Rectal smooth muscle tissue (tissue), 1 donor: ENCODE results near the gene PDCD5.
"Not testable (repeated sequence)": the region's sequence is repeated elsewhere in the genome, so short reads cannot be mapped to it uniquely, and the experiment has no call there.

ENCODE experiments used
- H3K27ac ChIP-seq: one replicate; pipeline ENCODE4 v1.7.0; 2013; ENCODE audit warnings: low read depth, low read length, inconsistent platforms
- H3K27me3 ChIP-seq: one replicate; pipeline ENCODE4 v1.7.0; 2013; ENCODE audit warnings: low read length; ENCODE audit not compliant: control insufficient read depth, insufficient read depth
- H3K36me3 ChIP-seq: one replicate; pipeline ENCODE4 v1.7.0; 2013; ENCODE audit warnings: low read length; ENCODE audit not compliant: control insufficient read depth, insufficient read depth
- H3K4me1 ChIP-seq: one replicate; pipeline ENCODE4 v1.7.0; 2013; ENCODE audit warnings: low read length; ENCODE audit not compliant: control insufficient read depth, insufficient read depth
- H3K4me3 ChIP-seq: one replicate; pipeline ENCODE4 v1.7.0; 2013; ENCODE audit warnings: low read length
- H3K9ac ChIP-seq: one replicate; pipeline ENCODE4 v1.7.0; 2013; ENCODE audit warnings: low read length

Gene PDCD5

DNA sequence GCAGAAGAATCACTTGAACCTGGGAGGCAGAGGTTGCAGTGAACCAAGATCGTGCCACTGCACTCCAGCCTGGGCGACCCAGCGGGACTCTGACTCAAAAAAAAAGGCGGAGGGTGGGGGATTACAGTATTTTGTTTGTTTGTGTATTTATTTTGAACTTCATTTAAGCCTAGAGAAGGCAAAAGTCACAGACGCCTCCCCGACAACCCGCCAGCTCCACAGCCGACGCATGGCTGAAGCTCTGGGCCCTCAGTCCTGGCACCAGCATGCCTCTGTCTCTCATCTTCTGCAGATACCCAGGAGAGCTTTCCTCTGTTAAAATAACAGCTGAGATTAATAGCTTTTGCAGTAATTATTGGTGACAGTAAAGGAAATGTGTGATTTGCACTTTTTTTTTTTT lies 17.2 kb upstream of the PDCD5 start:
- Histone ChIP-seq H3K9ac (no peak overlapping the region), H3K4me3 (no peak overlapping the region), H3K27me3 (no peaks in the 10 kb centered on the region), H3K27ac (no peak overlapping the region), H3K4me1 (no peaks in the 10 kb centered on the region), H3K36me3 (no peaks in the 10 kb centered on the region)

DNA sequence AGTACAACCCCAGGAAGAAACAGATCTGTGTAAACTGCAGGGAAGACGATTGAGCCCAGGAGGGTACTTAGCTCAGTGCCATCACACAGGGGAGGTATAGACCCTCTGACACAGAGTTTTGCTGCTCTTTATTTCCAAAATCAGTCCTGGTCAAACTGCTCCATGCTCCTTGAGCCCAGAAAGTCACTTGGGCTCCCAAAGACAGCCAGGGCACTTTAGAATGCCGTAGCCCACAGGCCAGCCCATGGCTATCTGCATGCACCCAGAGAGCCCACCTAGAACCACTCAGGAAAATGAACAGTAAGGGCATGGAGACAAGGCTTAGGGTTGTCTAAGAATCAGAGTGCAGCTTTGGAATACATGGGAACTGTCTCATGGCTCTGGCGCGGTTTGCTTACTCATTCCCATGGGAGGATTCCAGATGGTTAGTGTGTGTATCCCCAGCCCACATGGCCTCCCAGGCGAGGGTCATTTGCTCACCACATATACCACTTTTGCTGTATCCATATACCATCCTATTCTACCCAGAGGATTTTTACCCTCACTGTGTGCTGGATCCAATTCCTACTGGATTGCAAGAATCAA lies 14.7 kb upstream of the PDCD5 start:
- Histone ChIP-seq H3K9ac (no peak overlapping the region), H3K36me3 (no peaks in the 10 kb centered on the region), H3K27me3 (no peaks in the 10 kb centered on the region), H3K4me3 (no peak overlapping the region), H3K27ac (no peak overlapping the region), H3K4me1 (no peaks in the 10 kb centered on the region)

DNA sequence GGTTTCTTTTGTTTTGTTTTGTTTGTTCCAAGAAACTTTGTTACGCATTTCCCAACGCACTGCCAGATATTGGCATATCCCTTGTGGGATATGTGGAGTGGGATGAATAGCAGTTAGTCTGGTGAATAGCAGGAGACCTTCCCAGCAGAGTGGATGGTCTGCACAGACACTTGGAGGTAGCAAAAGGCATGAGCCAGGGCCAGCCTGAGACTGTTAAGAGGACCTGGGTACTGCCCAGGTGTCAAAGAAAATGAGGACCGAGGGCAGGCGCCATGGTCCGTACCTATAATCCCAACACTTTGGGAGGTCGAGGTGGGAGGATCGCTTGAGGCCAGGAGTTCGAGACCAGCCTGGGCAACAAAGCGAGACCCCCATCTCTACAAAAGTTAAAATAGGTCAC lies 13.5 kb upstream of the PDCD5 start:
- no peak overlapping the region for H3K4me3 ChIP-seq

DNA sequence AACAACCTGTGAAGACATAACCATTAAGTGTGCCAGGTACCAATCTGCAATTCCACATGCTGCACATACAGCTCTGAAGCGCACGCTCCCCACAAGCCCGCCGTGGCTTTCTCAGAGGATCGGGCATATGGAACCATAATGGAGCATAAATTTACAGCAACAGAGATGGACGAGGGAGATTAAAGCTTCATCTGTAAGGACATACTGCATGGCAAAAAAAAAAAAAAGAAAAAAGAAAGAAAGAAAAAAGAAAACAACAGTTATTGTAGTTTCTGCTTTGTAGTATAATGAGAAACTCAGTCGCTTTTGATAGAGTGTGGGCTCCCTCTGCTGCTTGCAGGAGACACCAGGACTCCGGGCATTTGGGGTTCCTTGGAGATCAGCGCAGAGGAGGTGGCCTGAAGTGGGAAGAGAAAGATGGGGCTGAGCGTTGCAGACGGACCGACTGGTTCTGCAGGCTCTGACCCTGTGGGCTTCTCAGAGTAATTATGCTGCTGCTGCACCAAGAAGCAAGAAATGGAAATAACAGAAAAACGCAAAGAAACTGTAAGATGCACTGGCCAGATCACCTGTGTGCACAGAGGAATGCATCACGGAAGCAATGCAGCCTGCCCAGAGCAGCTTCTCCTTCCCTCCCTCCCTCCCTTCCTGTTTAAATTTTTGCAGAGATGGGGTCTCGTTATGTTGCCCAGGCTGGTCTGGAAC lies 10.8 kb upstream of the PDCD5 start:
- Histone ChIP-seq H3K4me3 (no peak overlapping the region), H3K36me3 (no peaks in the 10 kb centered on the region), H3K4me1 (no peaks in the 10 kb centered on the region), H3K27ac (no peak overlapping the region), H3K9ac (no peak overlapping the region), H3K27me3 (no peaks in the 10 kb centered on the region)

More for the DNA sequence above, 13.5 kb upstream of the PDCD5 start:
- H3K27me3 ChIP-seq = no peaks in the 10 kb centered on the region
- H3K9ac ChIP-seq = no peak overlapping the region
- H3K4me1 ChIP-seq = no peaks in the 10 kb centered on the region
- H3K36me3 ChIP-seq = no peaks in the 10 kb centered on the region
- no peak overlapping the region for H3K27ac ChIP-seq

DNA sequence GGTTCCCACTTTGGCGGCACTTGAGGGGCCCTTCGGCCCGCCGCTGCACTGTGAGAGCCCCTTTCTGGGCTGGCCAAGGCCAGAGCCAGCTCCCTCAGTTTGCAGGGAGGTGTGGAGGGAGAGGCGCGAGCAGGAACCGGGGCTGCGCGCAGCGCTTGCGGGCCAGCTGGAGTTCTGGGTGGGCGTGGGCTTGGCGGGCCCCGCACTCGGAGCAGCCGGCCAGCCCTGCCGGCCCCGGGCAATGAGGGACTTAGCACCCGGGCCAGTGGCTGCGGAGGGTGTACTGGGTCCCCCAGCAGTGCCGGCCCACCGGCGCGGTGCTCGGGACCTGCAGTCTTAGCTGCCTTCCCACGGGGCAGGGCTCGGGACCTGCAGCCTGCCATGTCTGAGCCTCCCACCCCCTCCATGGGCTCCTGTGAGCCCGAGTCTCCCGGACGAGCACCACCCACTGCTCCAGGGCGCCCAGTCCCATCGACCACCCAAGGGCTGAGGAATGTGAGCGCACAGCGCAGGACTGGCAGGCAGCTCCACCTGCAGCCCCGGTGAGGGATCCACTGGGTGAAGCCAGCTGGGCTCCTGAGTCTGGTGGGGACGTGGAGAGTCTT lies 9.4 kb upstream of the PDCD5 start:
- not testable (repeated sequence) for H3K4me1 ChIP-seq, H3K9ac ChIP-seq, H3K4me3 ChIP-seq, H3K27ac ChIP-seq, H3K36me3 ChIP-seq, H3K27me3 ChIP-seq

DNA sequence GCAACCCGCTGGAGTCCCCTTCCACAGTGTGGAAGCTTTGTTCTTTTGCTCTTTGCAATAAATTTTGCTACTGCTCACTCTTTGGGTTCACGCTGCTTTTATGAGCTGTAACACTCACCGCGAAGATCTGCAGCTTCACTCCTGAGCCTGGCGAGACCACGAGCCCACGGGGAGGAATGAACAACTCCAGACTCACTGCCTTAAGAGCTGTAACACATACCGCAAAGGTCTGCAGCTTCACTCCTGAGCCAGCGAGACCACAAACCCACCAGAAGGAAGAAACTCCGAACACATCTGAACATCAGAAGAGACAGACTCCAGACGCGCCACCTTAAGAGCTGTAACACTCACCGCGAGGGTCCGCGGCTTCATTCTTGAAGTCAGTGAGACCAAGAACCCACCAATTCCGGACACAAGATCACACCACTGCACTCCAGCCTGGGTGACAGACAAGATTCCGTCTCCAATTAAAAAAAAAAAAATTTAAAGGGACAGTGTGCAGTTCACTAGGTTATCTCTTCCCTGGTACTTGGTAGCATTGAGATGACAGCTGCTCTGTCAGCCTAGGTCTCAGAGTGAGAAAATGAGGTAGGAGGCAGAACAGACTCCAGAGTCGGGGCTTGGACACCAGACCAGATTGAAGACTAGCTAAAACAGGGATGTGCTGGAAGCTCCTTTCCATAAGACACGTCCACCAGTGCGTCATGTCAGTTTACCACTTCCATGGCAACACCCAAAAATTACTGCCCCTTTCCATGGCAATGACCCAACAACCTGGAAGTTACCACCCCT lies 8.1 kb upstream of the PDCD5 start:
- not testable (repeated sequence) for H3K36me3 ChIP-seq, H3K27ac ChIP-seq, H3K4me3 ChIP-seq, H3K27me3 ChIP-seq, H3K9ac ChIP-seq, H3K4me1 ChIP-seq

DNA sequence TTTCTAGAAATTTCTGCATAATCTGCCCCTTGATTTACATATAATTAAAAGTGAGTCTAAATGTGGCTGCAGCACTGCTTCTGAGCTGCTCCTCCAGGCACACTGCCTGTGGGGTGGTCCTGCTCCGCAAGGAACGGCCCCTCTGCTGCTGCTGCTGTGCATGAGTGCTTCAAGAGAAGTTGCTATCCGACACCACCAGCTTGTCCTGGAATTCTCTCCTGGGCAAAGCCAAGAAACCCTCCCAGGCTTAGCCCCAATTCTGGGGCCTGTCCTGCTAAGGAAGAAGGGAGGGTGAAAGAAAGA lies 7.5 kb upstream of the PDCD5 start:
- Histone ChIP-seq H3K4me1 (no peaks in the 10 kb centered on the region), H3K27ac (no peak overlapping the region), H3K27me3 (no peaks in the 10 kb centered on the region), H3K4me3 (no peak overlapping the region), H3K9ac (no peak overlapping the region), H3K36me3 (no peaks in the 10 kb centered on the region)

DNA sequence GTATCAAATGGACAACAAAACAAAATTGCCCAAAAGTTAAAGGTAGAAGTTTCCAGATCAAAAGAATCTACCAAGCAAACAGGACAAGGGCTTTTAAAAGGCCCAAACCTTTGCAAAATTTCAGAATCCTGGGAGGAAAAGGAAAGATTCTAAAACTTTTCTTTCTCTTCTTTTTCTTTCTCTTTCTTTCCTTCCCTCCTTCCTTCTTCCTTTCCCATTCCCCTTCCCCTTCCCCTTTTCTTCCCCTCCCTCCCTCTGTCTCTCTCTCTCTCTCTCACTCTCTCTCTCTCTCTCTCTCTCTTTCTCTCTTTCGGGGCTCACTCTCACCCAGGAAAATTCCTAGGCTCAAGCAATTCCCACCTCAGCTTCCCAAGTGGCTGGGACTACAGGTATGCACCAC lies 4.2 kb upstream of the PDCD5 start:
- Histone ChIP-seq H3K36me3 (no peaks in the 10 kb centered on the region), H3K4me1 (no peaks in the 10 kb centered on the region), H3K9ac (no peak overlapping the region), H3K27ac (no peak overlapping the region), H3K27me3 (no peaks in the 10 kb centered on the region), H3K4me3 (no peak overlapping the region)

DNA sequence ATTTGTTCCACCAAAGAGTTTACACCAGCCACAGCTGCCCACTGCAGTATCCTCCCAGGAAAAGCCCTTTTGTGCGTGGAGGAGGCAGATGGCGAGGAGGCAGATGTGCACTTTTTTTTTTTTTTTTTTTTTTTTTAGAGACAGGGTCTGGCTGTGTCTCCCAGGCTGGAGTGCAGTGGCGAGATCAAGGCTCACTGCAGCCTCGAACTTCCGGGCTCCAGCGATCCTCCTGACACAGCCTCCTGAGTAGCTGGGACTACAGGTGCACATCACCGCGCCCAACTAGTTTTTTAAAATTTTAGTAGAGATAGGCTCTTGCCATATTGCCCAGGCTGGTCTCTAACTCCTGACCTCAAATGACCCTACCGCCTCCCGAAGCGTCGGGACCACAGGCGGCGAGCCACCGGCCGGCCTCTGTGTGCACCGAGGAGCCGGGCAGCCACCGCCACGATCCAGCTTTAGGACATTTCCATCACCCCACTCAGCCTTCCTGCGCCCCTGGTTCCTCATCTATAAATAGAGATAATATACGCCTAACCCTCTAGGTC lies 563 bp upstream of the PDCD5 start:
- no peaks in the 10 kb centered on the region for H3K27me3 ChIP-seq
- peaks cover 3% of the 10 kb centered on the region for H3K4me1 ChIP-seq
- no peak overlapping the region for H3K27ac ChIP-seq
- H3K4me3 ChIP-seq = peak overlapping the region; percentile 84
- H3K36me3 ChIP-seq = peaks cover 6% of the 10 kb centered on the region
- no peak overlapping the region for H3K9ac ChIP-seq

DNA sequence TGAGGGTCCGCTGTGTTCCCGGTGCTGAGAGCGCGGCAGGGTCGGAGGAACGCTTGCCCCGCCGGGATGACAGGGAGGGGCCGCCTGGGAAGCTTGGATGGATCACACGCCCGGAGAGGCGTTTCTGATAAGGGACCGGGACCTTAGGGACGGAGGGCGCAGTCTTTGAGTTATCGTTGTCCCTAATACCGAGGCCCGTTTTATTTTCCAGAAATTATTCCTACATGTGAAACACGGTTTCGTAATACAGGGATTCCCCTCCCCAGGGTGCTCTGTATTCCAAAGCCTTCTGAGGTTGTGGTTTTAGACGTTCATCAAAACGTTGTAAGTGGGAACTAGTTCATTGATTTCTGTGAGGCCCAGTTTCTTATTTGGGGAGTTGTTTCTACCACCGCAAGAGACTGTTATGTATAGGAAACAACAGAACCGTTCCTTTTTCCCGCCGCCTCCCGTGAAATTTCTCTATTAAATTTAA lies 752 bp downstream of the PDCD5 start:
- peaks cover 9% of the 10 kb centered on the region for H3K36me3 ChIP-seq
- H3K27ac ChIP-seq = no peak overlapping the region
- peak overlapping the region; percentile 95 for H3K4me3 ChIP-seq

DNA sequence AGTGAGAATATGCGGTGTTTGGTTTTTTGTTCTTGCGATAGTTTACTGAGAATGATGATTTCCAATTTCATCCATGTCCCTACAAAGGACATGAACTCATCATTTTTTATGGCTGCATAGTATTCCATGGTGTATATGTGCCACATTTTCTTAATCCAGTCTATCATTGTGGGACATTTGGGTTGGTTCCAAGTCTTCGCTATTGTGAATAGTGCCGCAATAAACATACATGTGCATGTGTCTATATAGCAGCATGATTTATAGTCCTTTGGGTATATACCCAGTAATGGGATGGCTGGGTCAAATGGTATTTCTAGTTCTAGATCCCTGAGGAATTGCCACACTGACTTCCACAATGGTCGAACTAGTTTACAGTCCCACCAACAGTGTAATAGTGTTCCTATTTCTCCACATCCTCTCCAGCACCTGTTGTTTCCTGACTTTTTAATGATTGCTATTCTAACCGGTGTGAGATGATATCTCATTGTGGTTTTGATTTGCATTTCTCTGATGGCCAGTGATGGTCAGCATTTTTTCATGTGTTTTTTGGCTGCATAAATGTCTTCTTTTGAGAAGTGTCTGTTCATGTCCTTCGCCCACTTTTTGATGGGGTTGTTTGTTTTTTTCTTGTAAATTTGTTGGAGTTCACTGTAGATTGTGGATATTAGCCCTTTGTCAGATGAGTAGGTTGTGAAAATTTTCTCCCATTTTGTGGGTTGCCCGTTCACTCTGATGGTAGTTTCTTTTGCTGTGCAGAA lies 6.9 kb downstream of the PDCD5 start:
- not testable (repeated sequence) for H3K4me3 ChIP-seq, H3K9ac ChIP-seq, H3K36me3 ChIP-seq, H3K27ac ChIP-seq, H3K27me3 ChIP-seq, H3K4me1 ChIP-seq

More for the DNA sequence above, 752 bp downstream of the PDCD5 start:
- Histone ChIP-seq H3K27me3 (no peaks in the 10 kb centered on the region), H3K9ac (peak overlapping the region; percentile 88), H3K4me1 (peaks cover 3% of the 10 kb centered on the region)

DNA sequence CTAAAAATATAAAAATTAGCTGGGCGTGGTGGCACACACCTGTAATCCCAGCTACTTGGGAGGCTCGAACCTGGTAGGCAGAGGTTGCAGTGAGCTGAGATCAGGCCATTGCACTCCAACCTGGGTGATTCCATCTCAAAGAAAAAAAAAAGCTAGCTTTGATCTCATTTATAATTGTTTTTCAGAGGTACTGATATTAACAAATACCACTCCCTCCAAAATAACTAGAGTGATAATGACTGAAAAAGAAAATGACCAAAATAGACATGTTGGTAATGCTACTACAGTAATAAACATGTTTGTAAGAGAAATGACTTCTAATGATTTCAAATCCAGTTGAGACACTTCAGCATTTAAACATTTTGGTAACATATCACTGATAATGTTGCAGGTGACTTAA lies 13.0 kb downstream of the PDCD5 start:
- Histone ChIP-seq H3K36me3 (peaks cover 17% of the 10 kb centered on the region), H3K27ac (no peak overlapping the region), H3K4me1 (no peaks in the 10 kb centered on the region)

More for the DNA sequence above, 13.0 kb downstream of the PDCD5 start:
- Histone ChIP-seq H3K9ac (no peak overlapping the region), H3K27me3 (no peaks in the 10 kb centered on the region), H3K4me3 (no peak overlapping the region)
